Suprapubic skin (tissue), 4 donors: ENCODE measurements around the gene IL4R.

Experiments
- EP300 ChIP-seq: sonication (generic); formaldehyde crosslinking; IDR thresholded peaks from one replicate; pipeline ENCODE4 v1.6.1; 2017; ENCODE audit warnings: antibody characterized with exemption
- POLR2A ChIP-seq, 2 donors: fragments of 450-650 bp; IDR thresholded peaks; one replicate each; pipeline ENCODE4 v1.6.1; 2017; ENCODE audit warnings: antibody characterized with exemption in 2 of 2, mild to moderate bottlenecking in 2 of 2, moderate library complexity in 2 of 2
- POLR2AphosphoS5 ChIP-seq, 3 donors: sonication (generic); formaldehyde crosslinking; IDR thresholded peaks; one replicate each; pipeline ENCODE4 v1.6.1; 2017; ENCODE audit warnings: antibody characterized with exemption in 3 of 3
- TF ChIP-seq, protein P1 (sequence below), 2 donors: fragments of 200-600 bp in 1 of 2; fragments of 450-650 bp in 1 of 2; sonication (generic) in 1 of 2; IDR thresholded peaks; one replicate each; pipeline ENCODE4 v1.5.1; 2016 to 2019; ENCODE audit warnings: antibody characterized with exemption in 2 of 2, mild to moderate bottlenecking in 1 of 2, moderate library complexity in 1 of 2

DNA sequence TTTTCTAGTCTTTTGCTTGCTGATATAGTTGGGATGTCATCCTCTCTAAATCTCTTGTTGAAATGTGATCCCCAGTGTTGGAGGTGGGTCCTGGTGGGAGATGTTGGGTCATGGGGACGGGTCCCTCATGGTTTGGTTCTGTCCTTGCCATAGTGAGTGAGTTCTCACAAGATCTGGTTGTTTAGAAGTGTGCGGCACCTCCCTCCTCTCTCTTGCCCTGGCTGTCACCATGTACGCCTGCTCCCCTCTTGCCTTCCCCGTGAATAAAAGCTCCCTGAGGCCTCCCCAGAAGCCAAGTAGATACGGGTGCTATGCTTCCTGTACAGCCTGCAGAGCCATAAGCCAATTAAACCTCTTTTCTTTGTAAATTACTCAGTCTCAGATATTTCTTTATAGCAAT, 15.2 kb downstream of the IL4R start:
- TF ChIP-seq POLR2A (IDR thresholded peaks at IDR 0.05) (no peak), POLR2AphosphoS5 (IDR thresholded peaks at IDR 0.05) (no peak), EP300 (no peak)
- TF ChIP-seq, protein P1, sequence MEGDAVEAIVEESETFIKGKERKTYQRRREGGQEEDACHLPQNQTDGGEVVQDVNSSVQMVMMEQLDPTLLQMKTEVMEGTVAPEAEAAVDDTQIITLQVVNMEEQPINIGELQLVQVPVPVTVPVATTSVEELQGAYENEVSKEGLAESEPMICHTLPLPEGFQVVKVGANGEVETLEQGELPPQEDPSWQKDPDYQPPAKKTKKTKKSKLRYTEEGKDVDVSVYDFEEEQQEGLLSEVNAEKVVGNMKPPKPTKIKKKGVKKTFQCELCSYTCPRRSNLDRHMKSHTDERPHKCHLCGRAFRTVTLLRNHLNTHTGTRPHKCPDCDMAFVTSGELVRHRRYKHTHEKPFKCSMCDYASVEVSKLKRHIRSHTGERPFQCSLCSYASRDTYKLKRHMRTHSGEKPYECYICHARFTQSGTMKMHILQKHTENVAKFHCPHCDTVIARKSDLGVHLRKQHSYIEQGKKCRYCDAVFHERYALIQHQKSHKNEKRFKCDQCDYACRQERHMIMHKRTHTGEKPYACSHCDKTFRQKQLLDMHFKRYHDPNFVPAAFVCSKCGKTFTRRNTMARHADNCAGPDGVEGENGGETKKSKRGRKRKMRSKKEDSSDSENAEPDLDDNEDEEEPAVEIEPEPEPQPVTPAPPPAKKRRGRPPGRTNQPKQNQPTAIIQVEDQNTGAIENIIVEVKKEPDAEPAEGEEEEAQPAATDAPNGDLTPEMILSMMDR (IDR thresholded peaks at IDR 0.05), result no peak
